GM18517 (cell line): ENCODE data around the gene SGF29.
"Not testable (repeated sequence)": the region's sequence is repeated elsewhere in the genome, so short reads cannot be mapped to it uniquely, and the experiment has no call there.

ENCODE experiments used
- ATAC-seq: cut with Tn5 transposase; IDR thresholded peaks from one replicate; pipeline ENCODE4 v1.9.1; 2021; ENCODE audit warnings: mild to moderate bottlenecking, moderate library complexity; ENCODE audit not compliant: unreplicated experiment

SGF29 gene

DNA sequence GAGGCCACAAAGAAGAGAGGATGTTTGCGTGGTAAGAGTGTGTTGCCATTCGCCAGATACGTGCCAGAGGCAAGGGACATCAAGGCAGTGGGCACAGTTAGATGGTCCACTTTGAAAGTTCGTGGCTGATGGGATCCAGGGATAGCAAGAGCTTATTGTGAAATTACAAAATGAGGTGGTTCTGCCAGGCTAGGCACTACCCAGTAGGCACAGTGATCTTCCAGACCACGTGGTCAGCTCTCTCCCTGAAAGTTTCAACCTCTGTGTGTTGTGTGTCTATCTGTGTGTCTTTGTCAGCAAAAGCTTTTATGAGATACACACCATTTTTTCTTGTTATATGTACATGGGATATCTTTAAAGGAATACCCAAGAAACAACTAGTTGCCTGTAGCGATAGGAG lies 9.5 kb downstream of the SGF29 start:
- ATAC-seq, result no peak

DNA sequence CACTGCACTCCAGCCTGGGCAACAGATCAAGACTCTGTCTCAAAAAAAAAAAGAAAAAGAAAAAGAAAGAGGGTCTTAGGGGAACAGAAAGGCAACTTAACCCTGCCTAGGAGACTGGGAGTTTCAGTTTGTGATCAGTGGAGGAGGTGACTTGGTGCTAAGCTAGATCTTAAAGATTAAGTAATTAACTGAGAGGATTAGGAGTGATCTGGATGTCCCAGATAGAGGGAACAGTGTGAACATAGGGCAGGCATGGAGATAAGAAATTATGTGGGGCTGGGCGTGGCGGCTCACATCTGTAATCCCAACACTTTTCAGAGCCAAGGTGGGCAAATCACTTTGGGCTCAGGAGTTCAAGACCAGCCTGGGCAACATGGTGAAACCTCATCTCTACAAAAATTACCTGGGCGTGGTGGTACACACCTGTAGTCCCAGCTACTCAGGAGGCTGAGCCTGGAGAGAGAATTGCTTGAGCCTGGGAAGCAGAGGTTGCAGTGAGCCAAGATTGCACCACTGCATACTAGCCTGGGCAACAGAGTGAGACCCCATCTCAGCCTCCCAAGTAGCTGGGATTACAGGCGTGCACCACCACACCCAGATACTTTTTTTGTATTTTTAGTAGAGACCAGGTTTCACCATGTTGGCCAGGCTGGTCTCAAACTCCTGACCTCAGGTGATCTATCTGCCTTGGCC lies 12.7 kb downstream of the SGF29 start:
- ATAC-seq, result not testable (repeated sequence)

DNA sequence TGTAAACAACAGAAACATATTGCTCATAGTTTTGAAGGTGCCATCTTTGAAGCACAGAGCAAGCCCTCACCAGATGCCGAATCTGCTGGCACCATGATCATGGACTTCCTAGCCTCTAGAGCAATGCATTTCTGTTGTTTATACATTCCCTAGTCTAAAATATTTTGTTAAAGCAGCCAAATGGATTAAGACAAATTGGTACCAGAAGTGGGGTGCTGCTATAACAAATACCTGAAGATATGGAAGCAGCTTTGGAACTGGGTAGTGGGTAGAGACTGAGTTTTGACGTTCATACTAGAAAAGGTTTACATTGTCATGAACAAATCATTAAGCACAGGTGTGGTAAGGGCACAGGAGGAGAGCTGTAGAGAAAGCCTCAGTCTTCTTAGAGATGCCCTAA lies 13.6 kb downstream of the SGF29 start:
- no peak for ATAC-seq

DNA sequence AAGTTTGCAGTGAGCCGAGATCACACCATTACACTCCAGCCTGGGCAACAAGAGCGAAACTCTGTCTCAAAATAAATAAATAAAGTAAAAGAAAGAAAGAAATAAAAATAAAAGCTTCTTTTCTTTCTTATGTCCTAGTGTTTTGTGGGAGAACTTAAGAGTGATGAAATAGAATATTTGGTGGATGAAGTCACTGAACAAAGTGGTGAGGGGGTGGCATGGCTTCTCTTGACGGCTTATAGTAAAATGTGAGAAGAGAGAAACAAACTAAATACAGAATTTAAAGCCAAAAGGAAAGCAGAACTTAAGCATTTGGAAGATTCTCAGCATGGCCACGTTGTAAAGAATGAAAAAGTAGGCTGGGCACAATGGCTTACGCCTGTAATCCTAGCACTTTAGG lies 15.3 kb downstream of the SGF29 start:
- no peak for ATAC-seq

DNA sequence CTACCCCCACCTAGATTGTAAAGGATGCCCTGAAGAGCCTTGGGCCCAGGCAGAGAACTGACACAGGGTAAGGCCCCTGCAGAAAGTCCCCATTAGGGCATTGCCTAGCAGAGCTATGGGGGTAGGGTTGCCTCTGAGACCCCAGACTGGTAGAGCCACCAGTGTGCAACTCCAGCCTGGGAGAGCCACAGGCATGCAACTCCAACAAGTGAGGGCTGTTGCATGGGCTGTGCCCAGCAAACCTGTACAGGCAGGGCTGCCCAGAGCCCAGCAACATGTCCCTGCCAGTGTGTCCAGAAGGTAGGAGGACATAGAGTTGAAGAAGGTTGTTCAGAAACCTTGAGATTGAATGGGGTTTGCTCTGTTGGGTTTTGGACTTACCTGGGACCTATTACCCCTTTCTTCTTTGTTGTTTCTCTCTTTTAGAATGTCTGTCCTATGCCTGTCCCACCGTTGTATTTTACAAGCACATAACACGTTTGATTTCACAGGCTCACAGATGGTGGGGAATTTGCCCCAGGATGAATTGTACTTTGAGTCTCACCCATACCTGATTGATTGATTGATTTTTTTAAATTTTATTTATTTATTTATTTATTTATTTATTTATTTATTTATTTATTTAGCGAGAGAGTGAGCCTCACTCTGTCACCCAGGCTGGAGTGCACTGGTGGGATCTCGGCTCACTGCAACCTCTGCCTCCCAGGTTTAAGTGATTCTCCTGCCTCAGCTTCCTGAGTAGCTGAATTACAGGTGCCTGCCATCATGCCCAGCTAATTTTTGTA lies 16.4 kb downstream of the SGF29 start:
- ATAC-seq, result no peak

DNA sequence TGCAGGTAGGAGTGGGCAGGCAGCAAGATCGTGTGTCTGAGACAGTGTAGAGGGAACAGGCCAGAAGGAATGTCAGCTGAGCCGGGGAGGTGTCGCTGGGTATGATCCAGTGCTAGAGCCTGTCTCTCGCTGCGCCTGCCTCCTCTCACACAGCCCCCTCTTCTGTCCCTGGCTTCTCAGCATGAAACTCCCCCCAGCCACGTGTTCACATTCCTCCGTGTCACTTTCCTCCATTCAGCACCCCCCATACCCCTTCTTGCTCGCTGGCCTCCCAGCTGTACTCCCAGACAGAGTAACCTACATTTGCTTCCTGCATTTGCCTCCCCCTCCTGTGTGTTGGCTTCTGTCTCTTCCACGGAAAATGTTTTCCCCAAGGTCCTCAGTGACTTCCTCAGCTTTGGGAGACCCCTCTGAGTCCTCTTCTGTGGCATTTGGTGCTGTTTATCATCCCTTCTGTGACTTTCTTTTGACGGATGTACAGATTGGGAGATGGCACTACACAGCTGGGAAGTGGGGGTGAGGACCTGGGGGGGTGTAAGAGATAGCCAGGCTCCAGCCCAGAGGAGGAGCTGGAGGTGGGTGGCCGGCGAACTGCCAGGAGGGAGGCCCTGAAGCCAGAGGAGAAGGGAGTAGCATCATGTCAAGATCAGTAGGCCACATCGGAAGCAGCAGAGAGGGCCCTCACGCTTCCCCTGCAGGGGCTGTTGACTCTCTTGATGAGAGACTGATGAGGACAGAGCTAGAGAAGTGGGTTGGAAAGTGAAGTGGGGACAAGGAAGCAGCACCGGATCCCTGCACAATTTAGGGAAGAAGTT lies 19.2 kb downstream of the SGF29 start:
- ATAC-seq, result no peak

DNA sequence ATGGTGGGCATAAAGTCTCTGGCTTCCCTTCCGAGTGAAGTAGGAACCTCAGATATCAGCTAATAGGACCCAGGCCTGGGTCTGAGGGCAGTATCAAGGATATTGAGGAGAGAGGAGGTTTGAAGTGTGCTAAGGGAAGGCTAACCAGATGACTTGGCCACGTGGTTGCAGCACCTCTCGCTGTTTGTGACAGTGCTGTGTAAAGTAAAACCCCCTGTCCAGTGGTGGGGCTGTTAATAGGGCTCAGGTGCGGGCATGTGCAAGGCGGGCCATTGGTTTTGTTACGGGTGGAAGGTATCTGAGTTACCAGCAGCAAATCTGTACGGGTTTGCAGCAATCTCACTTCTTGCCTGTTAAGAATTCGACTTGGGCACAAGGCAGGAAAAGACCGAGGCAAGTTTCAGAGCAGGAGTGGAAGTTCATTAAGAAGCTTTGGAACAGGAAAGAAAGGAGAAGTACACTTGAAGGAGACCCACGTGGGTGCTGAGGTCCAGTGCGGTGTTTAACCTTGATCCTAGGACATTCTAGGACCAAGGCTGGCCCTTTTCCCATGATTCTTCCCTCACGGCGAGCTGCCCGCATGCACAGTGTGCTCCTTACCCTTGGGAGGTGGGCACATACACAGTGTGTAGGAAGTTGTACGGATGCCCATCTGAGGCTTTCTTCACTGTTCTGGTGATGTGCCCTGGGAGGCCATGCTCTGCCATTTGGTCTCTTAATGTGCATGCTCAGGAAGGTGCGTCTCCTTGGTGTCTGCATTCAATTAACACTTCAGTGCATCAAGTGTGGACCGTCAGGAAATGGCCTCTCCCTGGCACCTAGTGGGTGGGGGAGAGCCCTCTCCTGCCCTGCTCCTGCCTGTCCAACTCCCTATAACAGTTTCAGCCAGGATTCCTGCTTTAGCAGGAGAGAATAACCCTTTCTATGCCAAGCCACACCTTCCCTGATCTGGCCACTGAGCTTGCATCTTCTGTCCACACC lies 20.3 kb downstream of the SGF29 start:
- ATAC-seq, result no peak

DNA sequence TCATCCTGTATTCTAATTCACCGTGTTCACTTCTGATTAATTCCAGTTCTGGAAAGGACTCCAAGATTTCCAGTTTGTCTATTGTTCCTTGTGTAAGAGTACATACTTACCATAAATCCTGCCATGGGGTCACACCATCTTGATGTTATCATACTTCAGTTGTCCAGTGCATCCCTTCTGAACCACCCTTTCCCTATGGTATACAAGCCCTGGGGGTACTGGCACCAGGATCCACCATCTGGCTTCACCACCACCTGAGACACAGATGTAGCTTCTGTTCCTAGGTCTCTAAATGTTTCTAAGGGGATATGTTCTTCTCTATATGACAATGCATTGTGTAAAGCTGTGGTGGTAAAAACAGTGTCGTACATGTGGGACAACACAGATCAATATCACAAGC lies 21.2 kb downstream of the SGF29 start:
- ATAC-seq, result no peak

DNA sequence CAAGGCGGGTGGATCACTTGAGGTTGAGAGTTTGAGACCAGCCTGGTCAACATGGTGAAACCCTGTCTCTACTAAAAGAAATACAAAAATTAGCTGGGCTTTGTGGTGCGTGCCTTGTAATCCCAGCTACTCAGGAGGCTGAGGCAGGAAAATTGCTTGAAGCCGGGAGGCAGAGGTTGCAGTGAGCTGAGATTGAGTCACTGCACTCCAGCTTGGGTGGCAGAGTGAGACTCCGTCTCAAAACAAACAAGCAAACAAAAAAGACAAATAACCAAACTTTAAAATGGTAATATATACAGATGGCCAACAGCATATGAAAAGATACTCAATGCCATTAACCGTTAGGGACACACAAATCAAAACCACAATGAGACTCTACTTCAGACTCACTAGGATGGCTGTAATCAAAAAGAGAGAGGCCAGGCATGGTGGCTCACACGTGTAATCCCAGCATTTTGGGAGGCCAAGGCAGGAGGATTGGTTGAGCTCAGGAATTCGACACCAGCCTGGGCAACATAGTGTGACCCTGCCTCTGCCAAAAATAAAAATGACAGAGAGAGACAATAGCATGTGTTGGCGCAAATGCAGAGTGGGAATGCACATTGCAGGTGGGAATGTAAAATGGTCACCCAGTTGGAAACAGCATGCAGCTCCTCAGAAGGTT lies 21.9 kb downstream of the SGF29 start:
- no peak for ATAC-seq

DNA sequence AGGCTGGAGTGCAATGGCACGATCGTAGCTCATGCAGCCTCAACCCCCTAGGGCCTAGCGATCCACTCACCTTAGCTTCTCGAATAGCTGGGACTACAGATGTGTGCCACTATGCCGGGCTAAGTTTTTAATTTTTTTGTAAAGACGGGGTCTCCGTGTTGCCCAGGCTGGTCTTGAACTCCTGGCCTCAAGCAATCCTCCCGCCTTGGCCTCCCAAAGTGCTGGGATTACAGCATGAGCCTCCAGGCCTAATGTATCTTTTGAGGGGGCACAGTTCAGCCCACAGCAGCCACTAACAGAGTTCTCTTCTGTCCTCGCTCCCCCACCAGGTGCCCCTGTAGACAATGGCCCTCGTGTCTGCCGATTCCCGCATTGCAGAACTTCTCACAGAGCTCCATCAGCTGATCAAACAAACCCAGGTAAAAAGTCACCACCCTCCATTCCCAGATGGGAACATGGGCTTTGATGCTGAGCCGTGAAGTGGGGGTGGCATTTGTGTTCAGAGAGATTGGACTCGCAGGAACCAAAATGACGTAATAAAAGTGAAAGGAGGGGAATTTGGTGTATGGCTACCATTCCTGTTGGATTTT lies 27.1 kb downstream of the SGF29 start:
- no peak for ATAC-seq

DNA sequence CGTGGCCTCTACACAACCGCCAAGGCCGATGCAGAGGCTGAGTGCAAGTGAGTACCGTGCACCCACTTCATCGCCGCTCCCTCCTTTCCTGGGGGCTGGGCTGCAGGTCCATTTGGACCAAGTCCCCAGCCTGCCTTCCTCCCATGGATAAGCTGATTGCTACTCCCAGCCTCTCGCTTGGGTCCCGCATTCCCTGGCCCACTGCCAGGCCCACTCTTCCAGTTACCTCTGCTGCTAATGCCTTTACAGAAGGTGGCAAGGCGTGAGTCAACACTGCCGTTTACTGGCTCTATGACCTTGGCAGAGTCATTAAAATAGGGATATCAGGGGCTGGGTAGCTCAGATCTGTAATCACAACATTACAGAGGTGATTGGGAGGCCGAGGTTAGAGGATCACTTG lies 32.0 kb downstream of the SGF29 start:
- no peak for ATAC-seq

DNA sequence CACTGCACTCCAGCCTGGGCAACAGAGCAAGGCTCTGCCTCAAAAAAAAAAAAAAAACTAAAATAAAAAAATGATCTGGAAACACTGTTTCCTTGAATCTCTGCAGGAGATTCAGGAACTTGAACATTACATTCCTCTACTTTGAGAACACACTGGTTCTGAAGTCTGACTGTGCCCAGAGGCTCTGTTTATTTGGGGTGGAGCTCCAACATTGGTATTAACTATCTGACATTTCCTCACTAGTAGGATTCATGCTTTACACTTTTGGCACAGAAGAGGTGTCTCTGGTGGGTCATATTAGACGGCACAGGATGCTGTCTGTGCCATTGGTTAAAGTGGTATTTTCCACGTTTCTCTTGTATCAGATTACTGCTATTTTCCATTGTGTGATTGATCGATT lies 32.7 kb downstream of the SGF29 start:
- ATAC-seq, result no peak

DNA sequence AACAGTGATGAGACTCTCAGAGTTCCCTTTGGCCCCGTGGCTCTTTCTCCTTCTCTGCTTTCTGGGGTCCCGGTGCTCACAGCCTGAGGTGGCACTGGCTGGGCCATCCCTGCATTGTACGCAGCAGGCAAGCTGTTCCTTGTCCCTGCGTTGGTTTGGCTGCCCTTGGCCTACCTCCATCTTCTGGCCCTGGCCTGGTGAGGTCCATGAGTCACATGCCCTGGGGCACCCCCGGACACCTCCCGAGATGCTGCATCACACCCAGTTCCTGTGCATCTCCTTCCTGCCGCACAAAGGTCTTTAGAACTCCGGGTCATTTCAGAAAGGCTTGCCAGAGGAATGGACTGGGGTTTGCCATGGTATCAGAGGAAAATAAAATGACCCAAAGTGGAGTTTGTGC lies 33.7 kb downstream of the SGF29 start:
- no peak for ATAC-seq

DNA sequence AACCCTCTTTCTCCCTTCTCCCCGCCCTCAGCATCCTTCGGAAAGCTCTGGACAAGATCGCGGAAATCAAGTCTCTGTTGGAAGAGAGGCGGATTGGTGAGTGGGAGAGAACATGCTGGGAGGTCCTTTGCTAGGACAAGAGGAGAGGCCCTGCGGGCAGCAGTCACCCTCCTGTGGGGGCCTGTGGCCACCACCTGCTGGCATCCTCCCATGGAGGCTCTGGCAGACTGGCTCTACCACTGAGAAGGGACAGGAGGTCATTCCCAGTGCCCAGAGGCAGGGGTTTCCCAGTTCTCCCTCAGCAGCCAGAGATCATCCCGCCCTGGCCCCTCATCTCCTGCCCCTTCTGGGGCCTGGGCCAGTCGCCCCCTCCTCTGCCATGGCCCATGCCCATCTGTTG lies 35.3 kb downstream of the SGF29 start:
- no peak for ATAC-seq

DNA sequence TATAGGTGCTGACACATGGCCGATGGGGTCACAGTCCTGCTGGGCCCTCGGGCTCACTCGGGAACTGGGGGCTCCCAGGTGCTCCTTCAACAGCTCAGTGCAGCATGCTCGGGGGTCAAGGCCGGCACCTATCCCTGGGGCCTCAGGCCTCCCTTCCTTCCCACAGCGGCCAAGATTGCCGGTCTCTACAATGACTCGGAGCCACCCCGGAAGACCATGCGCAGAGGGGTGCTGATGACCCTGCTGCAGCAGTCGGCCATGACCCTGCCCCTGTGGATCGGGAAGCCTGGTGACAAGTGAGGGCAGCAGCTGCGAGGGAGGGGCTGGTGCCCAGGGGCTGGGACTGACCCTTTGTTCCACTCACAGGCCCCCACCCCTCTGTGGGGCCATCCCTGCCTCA lies 36.2 kb downstream of the SGF29 start:
- ATAC-seq, result no peak

DNA sequence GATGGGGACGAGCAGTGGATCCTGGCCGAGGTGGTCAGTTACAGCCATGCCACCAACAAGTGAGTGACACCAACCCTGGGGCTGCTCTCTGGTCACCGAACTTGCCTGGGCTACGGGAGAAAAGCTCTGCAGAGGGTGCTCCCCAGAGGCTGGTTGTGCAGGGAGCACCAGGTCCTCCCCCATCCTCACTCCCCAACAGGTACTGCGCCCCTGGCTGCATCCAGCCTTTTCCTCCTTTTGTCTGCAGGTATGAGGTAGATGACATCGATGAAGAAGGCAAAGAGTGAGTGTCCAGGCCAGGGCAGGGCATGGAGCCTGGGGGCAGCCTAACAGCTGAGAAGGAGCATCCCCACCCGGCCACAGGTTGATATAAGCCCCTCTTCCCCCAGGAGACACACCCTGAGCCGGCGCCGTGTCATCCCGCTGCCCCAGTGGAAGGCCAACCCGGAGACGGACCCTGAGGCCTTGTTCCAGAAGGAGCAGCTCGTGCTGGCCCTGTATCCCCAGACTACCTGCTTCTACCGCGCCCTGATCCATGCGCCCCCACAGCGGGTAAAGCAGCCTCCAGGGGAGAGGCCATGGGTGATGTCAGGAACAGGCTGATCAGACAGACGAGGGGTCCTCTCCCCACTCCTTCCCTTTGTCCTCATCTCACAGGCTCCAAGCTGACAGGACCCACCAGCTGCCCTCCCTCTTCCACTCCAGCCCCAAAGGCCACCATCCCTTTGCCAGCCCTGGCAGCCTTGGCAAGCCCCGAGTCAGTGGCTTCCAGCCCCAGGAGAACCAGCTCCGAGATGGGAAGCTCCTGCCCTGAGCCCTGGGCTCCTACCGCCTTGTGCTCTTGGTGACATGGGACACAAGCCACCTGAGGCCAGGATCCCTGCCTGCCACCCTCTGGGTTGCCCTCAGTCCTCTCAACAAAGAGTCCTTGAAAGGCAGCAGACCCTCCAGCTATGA lies 36.9 kb downstream of the SGF29 start:
- ATAC-seq, result no peak

DNA sequence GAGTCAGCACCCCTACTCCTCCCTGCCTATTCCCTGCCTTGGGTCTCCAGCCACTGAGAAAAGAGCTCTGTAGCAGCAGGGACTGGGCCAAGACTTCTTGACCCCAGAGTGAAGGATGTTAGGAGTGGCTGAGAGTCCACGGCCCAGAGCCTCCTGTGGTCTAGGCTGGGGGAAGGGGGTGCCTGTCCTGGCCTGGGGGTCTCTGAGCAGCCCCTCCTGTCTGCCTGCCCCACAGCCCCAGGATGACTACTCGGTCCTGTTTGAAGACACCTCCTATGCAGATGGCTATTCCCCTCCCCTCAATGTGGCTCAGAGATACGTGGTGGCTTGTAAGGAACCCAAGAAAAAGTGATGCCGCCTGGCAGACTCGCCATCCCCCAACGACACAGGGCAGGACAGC lies 37.6 kb downstream of the SGF29 start:
- no peak for ATAC-seq

DNA sequence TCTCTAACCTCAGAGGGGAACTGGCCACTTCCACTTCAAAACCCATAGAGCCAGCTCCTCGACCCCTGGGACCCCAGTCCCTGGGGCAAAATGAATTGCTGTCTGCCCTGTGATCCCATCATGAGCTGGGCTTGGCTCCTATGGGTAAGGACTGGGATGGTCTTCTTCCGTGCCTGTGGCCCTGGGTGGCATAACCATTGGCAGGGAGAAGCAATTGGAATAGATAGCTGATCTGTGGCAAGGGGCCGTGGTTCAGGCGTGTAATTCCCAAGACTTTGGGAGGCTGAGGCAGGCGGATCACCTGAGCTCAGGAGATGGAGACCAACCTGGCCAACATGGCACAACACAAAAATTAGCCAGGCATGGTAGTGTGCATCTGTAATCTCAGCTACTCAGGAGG lies 38.8 kb downstream of the SGF29 start:
- ATAC-seq, result no peak
